C4-2B (cell line): ENCODE results near the gene PAN3.

ENCODE experiments used
- ZFX ChIP-seq: fragments of 450-650 bp; IDR thresholded peaks from 2 replicates; pipeline ENCODE4 v1.6.1; 2017
- TF ChIP-seq, protein P1 (sequence below): fragments of 450-650 bp; conservative IDR thresholded peaks from 2 replicates; pipeline ENCODE4 v1.5.1; 2017; ENCODE audit warnings: mild to moderate bottlenecking

DNA sequence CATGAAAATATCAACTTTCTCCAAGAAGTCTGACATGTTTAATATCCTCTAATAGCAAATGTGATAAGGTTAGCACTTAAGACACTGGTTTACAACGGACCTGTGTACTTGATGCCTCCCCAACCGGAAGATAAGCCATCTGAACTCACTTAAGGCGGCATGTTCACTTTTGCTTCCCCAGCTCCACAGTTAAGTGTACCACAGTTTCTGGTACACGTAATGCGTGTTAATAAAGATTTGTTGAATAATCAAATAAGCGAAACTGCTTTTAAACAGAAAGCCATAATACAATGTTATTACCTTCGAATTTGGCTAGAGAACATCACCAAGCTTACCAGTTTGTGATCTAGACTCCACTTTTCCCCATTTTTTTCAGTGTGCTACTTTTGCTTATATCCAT is 1.4 kb upstream of the PAN3 start:
- TF ChIP-seq, protein P1, sequence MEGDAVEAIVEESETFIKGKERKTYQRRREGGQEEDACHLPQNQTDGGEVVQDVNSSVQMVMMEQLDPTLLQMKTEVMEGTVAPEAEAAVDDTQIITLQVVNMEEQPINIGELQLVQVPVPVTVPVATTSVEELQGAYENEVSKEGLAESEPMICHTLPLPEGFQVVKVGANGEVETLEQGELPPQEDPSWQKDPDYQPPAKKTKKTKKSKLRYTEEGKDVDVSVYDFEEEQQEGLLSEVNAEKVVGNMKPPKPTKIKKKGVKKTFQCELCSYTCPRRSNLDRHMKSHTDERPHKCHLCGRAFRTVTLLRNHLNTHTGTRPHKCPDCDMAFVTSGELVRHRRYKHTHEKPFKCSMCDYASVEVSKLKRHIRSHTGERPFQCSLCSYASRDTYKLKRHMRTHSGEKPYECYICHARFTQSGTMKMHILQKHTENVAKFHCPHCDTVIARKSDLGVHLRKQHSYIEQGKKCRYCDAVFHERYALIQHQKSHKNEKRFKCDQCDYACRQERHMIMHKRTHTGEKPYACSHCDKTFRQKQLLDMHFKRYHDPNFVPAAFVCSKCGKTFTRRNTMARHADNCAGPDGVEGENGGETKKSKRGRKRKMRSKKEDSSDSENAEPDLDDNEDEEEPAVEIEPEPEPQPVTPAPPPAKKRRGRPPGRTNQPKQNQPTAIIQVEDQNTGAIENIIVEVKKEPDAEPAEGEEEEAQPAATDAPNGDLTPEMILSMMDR = no peak
- TF ChIP-seq ZFX = no peak
